GM18505 (cell line): ENCODE data around the gene MARVELD3.
"Not testable (repeated sequence)": the region's sequence is repeated elsewhere in the genome, so short reads cannot be mapped to it uniquely, and the experiment has no call there.

Experiments used
- ATAC-seq: cut with Tn5 transposase; IDR thresholded peaks from one replicate; pipeline ENCODE4 v1.9.1; 2021; ENCODE audit not compliant: unreplicated experiment
- POLR2A ChIP-seq: IDR thresholded peaks from 4 replicates; pipeline ENCODE4 v1.6.1; 2011; ENCODE audit warnings: borderline replicate concordance; ENCODE audit not compliant: insufficient read depth, insufficient read length; ENCODE audit errors: extremely low read depth

Gene MARVELD3

GRCh38 chr16:71671165-71671564 lies 45.2 kb downstream of the MARVELD3 start:
- no peak for ATAC-seq
- TF ChIP-seq POLR2A = no peak

GRCh38 chr16:71672125-71672524 lies 46.1 kb downstream of the MARVELD3 start:
- ATAC-seq = no peak
- no peak for TF ChIP-seq POLR2A

GRCh38 chr16:71672803-71673581 lies 47.0 kb downstream of the MARVELD3 start:
- TF ChIP-seq POLR2A = no peak
- no peak for ATAC-seq

GRCh38 chr16:71673582-71673973 lies 47.6 kb downstream of the MARVELD3 start:
- ATAC-seq = no peak

GRCh38 chr16:71674229-71674628 lies 48.2 kb downstream of the MARVELD3 start:
- ATAC-seq = no peak
- no peak for TF ChIP-seq POLR2A

More at GRCh38 chr16:71673582-71673973, 47.6 kb downstream of the MARVELD3 start:
- no peak for TF ChIP-seq POLR2A

- no peak for TF ChIP-seq POLR2A
- ATAC-seq = no peak
Measured at GRCh38 chr16:71675380-71675779, 49.4 kb downstream of the MARVELD3 start.

- TF ChIP-seq POLR2A = no peak
- no peak for ATAC-seq
Measured at GRCh38 chr16:71676236-71676635, 50.3 kb downstream of the MARVELD3 start.

- no peak for ATAC-seq
- no peak for TF ChIP-seq POLR2A
Measured at GRCh38 chr16:71681360-71681759, 55.4 kb downstream of the MARVELD3 start.

GRCh38 chr16:71684280-71684679 lies 58.3 kb downstream of the MARVELD3 start:
- not testable (repeated sequence) for ATAC-seq
